Measurements from ENCODE around the gene NEB.

Gene NEB

GRCh38 chr2:151640087-151640486 lies 94.2 kb downstream of the NEB start:
- no peak overlapping the region for H3K27ac ChIP-seq (ENCODE audit: low read length)

GRCh38 chr2:151638990-151639389 lies 95.3 kb downstream of the NEB start:
- H3K4me3 ChIP-seq (ENCODE audit: low read length) = no peak overlapping the region
- H3K9me2 ChIP-seq (replicated peaks; ENCODE audit: insufficient read depth, low read length) = no peaks in the 10 kb centered on the region
- H3K9me3 ChIP-seq (replicated peaks; ENCODE audit: insufficient read depth, low read length) = no peaks in the 10 kb centered on the region
- H2AFZ ChIP-seq (ENCODE audit: low read length) = no peak overlapping the region
- no peaks in the 10 kb centered on the region for H3K27me3 ChIP-seq (replicated peaks; ENCODE audit: insufficient read depth, low read length)
- no peaks in the 10 kb centered on the region for H4K20me1 ChIP-seq (ENCODE audit: insufficient read depth, low read length)
- H3K27ac ChIP-seq (ENCODE audit: low read length) = no peak overlapping the region
- H3K4me2 ChIP-seq (ENCODE audit: low read depth, low read length) = peak overlapping the region; percentile 73
- peaks cover 18% of the 10 kb centered on the region for H3F3A ChIP-seq (ENCODE audit: insufficient read depth, low read length)
- no peak for DNase-seq
- TF ChIP-seq CTCF (IDR thresholded peaks at IDR 0.05; ENCODE audit: low read length) (no peak), EZH2 (optimal IDR thresholded peaks at IDR 0.05; ENCODE audit: low read depth, low read length) (no peak), EZH2phosphoT487 (IDR thresholded peaks at IDR 0.05; ENCODE audit: low read length) (no peak)
- no peaks in the 10 kb centered on the region for H3K79me2 ChIP-seq (ENCODE audit: low read length)
- peaks cover 23% of the 10 kb centered on the region for H3K4me1 ChIP-seq (ENCODE audit: low read length)
- H3K9ac ChIP-seq (ENCODE audit: low read length) = no peak overlapping the region
- H3K36me3 ChIP-seq (replicated peaks; ENCODE audit: insufficient read depth, low read length) = no peaks in the 10 kb centered on the region

More at GRCh38 chr2:151640087-151640486, 94.2 kb downstream of the NEB start:
- H3K27me3 ChIP-seq (replicated peaks; ENCODE audit: insufficient read depth, low read length) = no peaks in the 10 kb centered on the region
- no peak overlapping the region for H3K4me3 ChIP-seq (ENCODE audit: low read length)
- no peak overlapping the region for H3K9ac ChIP-seq (ENCODE audit: low read length)
- peaks cover 18% of the 10 kb centered on the region for H3F3A ChIP-seq (ENCODE audit: insufficient read depth, low read length)
- TF ChIP-seq EZH2phosphoT487 (IDR thresholded peaks at IDR 0.05; ENCODE audit: low read length) (no peak), EZH2 (optimal IDR thresholded peaks at IDR 0.05; ENCODE audit: low read depth, low read length) (no peak), CTCF (IDR thresholded peaks at IDR 0.05; ENCODE audit: low read length) (no peak)
- no peaks in the 10 kb centered on the region for H3K9me2 ChIP-seq (replicated peaks; ENCODE audit: insufficient read depth, low read length)
- H3K4me1 ChIP-seq (ENCODE audit: low read length) = peaks cover 23% of the 10 kb centered on the region
- no peaks in the 10 kb centered on the region for H3K36me3 ChIP-seq (replicated peaks; ENCODE audit: insufficient read depth, low read length)
- H3K4me2 ChIP-seq (ENCODE audit: low read depth, low read length) = no peak overlapping the region
- H2AFZ ChIP-seq (ENCODE audit: low read length) = no peak overlapping the region
- no peaks in the 10 kb centered on the region for H4K20me1 ChIP-seq (ENCODE audit: insufficient read depth, low read length)
- DNase-seq = no peak
- H3K79me2 ChIP-seq (ENCODE audit: low read length) = no peaks in the 10 kb centered on the region
- H3K9me3 ChIP-seq (replicated peaks; ENCODE audit: insufficient read depth, low read length) = no peaks in the 10 kb centered on the region

GRCh38 chr2:151638191-151638933 lies 95.9 kb downstream of the NEB start:
- peak; percentile 83 for DNase-seq
- peak overlapping the region; percentile 41 for H3K4me3 ChIP-seq (ENCODE audit: low read length)
- H4K20me1 ChIP-seq (ENCODE audit: insufficient read depth, low read length) = no peaks in the 10 kb centered on the region
- no peak for TF ChIP-seq EZH2 (optimal IDR thresholded peaks at IDR 0.05; ENCODE audit: low read depth, low read length)
- TF ChIP-seq EZH2phosphoT487 (IDR thresholded peaks at IDR 0.05; ENCODE audit: low read length) = no peak
- TF ChIP-seq CTCF (IDR thresholded peaks at IDR 0.05; ENCODE audit: low read length) = no peak
- peak overlapping the region; percentile 87 for H3K27ac ChIP-seq (ENCODE audit: low read length)
- H3K9me2 ChIP-seq (replicated peaks; ENCODE audit: insufficient read depth, low read length) = no peaks in the 10 kb centered on the region
- peak overlapping the region; percentile 34; the same call in 1 of the 2 replicates for H3K9ac ChIP-seq (ENCODE audit: low read length)
- no peaks in the 10 kb centered on the region for H3K36me3 ChIP-seq (replicated peaks; ENCODE audit: insufficient read depth, low read length)
- H3K9me3 ChIP-seq (replicated peaks; ENCODE audit: insufficient read depth, low read length) = no peaks in the 10 kb centered on the region
- peak overlapping the region; percentile 65 for H2AFZ ChIP-seq (ENCODE audit: low read length)
- peaks cover 18% of the 10 kb centered on the region for H3F3A ChIP-seq (ENCODE audit: insufficient read depth, low read length)
- peaks cover 23% of the 10 kb centered on the region for H3K4me1 ChIP-seq (ENCODE audit: low read length)
- H3K27me3 ChIP-seq (replicated peaks; ENCODE audit: insufficient read depth, low read length) = no peaks in the 10 kb centered on the region
- no peaks in the 10 kb centered on the region for H3K79me2 ChIP-seq (ENCODE audit: low read length)
- H3K4me2 ChIP-seq (ENCODE audit: low read depth, low read length) = peak overlapping the region; percentile 73

All from MM.1S (cell line).